Dermis microvascular lymphatic vessel endothelial cell (primary cell): ENCODE results near the gene EXOC3L1. TPM values are rescaled to one million over a fixed set of nuclear protein-coding genes. Genes with fewer than 3 reads are reported as not detected.
A peak's percentile ranks its signal among the peaks of the same experiment; 100 is the strongest.

Source experiments
- DNase-seq, 2 donors: peaks; one replicate each; pipeline versions ENCODE4 v3.0.0 to v3.0.0-alpha.2; 2010; ENCODE audit warnings: low read depth in 2 of 2
- total RNA-seq: library from RNA; depleted of rRNA; stranded (reverse); fragments of >200 nt; gene quantifications from 2 replicates; pipeline ENCODE4 v1.2.1, GENCODE V29; 2014

EXOC3L1 gene, protein sequence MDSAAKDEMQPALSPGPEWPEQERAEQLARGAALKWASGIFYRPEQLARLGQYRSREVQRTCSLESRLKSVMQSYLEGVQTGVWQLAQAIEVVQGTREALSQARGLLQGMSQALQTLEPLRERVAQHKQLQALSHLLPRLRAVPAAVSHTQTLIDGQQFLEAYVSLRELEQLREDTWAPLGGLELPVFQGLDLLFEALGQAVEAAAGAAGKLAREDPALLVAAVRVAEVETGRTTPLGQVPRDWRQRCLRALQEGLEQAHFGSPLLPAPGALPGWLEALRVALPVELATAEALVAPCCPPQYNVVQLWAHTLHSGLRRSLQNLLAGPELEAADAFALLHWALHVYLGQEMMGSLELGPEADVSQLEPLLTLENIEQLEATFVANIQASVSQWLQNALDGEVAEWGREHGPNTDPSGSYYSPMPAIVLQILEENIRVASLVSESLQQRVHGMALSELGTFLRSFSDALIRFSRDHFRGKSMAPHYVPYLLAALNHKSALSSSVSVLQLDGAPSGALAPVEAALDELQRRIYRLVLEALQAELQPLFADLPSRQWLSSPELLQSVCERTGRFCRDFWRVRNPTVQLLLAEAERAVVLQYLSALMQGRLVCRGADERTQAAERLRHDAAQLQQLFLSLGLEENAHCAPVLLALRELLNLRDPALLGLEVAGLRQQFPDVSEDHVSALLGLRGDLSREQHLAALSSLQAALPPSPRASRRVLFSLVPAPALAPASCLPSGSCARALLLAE
- total RNA-seq = 38.8 and 57.7 TPM in 2 replicates

DNA sequence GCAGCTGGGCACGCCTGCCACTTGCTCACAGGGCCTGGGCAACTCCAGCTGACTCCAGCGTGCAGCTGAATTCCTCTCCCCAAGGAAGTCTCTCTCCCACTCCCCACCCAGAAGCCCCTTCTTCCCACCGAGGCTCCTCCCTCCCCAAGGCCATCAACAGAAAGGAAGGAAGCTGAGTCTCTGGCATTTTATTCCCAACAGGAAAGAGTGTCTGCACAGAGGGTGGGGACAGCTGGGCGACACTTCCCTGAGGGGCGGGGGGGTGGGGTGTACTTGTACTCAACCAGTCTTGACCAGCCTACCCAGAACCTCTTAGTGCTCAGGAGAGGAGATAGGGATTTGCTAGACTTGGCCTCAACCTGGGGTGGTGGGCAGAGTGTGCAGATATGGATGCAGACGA is at the start of gene EXOC3L1:
EXOC3L1 (minus strand) TSS at position 96 of the 400 bp plus-strand sequence. CDS start 460 bp downstream, outside the sequence.
- no peak for DNase-seq

GRCh38 chr16:67238806-67239470 is 49.0 kb upstream of the EXOC3L1 start:
- no peak for DNase-seq

GRCh38 chr16:67238278-67238575 is 48.3 kb upstream of the EXOC3L1 start:
- DNase-seq = no peak

DNA sequence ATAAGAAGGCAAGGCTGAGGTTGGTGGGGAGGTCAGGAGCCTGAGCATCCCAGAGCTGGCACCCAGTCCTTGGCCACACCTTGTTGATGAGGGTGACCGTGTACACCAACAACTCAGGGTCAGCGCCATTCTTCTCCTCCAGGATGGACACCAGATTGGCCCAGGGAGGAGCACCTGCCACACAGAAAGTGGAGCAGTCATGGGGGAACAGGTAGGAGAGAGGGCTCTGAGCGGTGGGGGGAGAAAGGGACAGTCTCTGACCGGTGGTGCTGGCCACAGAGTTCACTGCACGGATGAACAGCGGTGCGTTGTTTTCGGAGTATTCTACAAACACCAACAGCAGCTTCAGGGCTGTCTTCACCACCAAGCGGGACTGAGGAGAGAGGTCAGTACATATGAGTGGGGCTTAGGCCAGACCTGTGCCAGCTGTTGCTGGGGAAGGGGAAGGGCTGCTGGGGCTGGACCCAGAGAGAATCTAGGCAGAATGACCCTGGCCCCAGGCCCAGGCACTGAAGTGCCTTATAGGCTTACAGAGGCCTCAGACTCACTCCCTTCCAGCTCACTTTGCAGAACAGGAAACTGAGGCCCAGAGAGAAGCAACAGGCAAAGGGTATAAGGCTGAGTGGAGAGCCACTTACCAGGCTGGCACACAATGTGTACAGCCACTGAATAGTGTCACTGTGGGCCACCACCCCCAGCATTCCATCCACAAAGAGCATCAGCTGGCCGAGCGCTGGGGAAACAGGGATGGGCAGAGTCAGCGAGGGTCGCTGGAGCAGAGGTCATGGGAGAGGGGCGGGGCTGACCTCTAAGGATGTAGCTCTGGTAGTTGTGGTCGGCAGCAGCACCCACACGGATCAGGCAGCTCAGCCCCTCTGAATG is 47.7 kb upstream of the EXOC3L1 start:
- DNase-seq = no peak

DNA sequence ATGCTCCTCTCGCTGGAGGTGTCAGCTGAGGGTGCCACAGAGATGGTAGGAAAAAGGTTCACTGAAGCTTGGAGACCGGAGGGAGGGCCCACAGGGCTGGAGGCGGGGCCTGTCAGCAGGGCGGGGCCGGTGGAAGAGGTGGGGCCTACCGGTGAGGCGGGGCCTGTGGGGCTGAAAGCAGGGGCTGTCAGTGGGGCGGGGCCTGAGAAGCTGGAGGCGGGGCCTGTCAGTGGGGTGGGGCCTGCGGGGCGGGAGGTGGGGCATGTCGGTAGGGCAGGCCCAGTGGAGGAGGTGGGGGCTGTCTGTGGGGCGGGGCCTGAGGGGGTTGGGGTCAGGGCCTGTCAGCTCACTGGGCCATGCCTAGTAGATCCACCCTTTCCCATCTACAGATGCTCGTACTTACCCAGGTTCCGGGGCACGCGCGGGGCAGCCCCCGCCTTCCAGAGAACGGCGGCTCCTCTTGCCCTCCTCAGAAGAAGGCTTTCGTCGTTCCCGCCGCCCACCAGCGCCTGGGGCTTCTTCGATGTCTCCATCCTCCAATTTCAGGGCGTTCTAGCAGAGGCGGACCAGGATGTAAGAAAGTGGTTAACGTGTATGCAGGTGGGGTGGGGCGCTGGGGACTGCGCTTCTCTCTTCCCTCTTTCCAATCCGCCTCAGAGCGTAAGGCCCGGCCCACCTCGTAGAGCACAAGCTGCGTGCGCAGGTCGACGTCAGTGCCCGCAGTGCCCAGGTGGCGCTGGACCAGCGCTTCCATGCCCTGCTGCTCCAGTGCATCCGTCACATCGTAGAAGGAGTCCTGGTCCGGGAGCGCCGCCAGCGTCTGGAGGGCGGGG is 46.8 kb upstream of the EXOC3L1 start:
- peak in 1 of 2 donors; percentile 74 for DNase-seq

DNA sequence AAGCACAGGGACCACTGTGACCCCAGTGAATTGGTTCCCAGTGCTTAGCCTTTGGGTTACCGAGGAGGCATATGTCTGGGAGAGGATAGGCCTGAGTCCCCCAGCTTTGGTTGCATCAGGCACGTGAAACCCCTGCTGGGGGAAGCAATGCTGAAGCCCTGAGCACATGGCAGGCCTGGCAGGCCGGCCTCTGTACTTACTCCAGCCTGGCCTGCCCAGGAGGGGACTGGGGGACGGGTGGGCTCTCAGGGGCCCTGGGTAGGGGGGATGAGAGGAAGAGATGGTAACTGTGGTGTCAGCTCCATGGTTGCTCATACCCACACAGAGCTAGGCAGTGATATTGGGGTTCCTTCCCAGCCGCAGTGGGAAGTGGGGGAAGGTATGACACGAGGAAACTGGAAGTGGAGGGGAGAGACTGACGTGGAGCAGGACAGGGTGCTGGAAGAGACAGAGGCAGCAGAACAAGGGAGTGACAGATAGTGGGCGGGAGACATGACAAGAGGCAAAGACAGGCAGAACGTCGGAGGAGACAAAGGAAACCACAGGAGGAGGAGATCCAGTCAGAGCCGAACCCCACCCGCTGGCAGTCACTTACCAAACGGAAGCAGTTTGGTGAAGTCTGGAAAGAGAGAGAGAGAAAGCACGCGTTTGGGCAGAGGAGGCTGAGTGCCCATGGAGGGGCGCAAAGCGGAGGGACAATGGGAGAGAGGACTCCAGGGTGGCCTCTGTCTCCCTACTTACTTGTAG is 46.1 kb upstream of the EXOC3L1 start:
- DNase-seq = no peak

DNA sequence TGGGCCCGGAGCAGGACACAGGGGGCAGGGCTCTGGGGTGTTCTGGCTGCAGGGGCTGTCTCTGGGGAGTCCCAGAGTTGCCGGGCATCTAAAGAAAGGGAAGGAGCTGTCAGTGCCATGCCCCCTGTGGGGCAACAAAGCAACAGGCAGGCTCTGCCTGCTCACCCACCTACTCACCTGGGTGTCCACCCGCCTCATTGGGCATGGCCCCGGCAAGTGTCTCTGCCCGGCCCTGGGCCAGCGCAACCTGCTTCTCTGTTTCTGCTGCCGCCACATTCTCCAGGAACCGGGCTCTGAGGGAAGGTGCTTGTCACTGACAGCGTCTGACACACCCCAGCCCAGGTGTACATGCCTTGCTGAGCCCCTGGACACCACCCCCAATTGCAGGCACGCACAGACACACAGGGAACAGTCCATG is 44.3 kb upstream of the EXOC3L1 start:
- DNase-seq = no peak

GRCh38 chr16:67233596-67233995 is 43.7 kb upstream of the EXOC3L1 start:
- DNase-seq = no peak

DNA sequence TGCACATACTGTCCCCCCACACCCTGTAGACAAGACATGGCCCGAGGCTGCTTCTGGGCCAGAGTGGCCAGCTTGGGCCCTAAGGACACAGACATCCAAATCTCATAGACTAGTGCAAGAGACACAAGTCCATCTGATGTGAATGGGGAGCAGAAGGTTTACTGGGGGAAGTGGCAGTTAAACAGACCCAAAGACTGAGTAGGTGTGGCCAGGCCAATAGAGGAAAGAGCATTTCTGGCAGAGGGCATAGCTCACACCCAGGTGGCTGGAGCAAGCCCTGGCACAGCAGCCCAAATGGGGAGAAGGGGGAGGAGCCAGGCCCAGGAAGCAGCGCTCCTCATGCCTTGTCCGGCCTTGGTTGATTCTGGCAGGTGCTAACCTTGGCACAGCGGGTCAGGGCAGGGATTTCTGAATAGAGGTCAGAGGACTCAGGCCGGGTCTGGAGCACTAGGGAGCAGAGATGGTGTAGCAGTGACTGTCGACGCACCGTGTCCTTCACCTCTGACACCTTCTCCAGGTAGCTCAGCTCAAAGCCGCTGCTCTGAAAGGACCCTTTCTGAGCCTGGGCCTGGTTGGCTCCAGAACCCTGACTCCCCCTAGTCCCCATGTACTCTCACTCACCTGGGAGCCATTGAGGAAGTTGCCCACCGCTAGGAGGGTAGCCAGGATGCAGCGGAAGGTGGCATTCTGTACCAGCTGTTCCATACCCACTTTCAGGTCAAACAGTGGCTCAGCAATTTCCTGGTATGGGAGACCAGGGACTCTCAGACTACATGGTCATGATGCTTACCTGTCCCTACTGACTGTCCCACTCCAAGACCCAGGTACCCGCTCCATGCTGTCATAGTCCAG is 41.1 kb upstream of the EXOC3L1 start:
- DNase-seq = no peak

GRCh38 chr16:67229906-67230808 is 40.2 kb upstream of the EXOC3L1 start:
- no peak for DNase-seq

GRCh38 chr16:67228905-67229304 is 39.0 kb upstream of the EXOC3L1 start:
- DNase-seq = no peak

GRCh38 chr16:67228034-67228785 is 38.3 kb upstream of the EXOC3L1 start:
- no peak for DNase-seq

GRCh38 chr16:67227567-67227921 is 37.6 kb upstream of the EXOC3L1 start:
- DNase-seq = no peak

DNA sequence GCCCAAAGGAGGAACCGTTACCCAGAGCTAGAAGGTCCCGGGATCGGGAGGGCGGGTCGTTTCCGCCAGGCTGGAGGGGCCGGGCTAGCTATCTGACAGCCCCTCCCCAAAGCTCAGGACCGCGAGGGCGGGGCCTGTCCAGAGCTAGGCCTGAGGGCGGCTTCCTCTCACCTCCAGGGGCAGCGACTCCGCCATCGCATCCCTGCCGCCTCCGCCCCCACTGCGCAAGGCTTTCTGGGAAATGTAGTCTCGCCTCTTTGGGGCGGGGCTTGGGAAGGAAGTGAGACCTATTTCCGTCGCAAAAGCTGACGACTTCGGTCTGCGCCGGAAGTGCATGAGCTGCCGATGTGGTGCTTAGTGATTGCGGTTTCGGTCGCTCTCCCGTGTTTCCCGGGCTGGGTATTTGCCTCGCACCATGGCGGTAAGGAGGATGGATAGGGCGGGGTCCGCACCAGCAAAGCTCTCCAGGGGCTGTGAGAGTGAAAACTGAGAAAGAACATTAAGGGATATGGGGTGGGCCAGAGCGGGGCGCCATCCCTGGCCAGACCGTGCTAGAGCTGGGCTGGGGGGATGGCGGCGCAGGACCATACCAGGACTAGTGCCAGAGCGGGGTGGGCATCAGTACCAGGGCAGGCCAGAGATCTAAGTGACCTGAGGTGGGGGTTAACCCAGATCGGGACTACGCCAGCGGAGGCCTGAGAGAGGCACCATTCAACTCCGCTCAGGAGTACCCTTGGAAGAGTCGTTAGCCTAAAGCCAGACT is 37.0 kb upstream of the EXOC3L1 start, which contains the start of gene TMEM208:
TMEM208 (plus strand) TSS at position 327 of the 763 bp plus-strand sequence; CDS start at position 416, 89 bp downstream.
- peak; percentile 96 to 98 for DNase-seq

DNA sequence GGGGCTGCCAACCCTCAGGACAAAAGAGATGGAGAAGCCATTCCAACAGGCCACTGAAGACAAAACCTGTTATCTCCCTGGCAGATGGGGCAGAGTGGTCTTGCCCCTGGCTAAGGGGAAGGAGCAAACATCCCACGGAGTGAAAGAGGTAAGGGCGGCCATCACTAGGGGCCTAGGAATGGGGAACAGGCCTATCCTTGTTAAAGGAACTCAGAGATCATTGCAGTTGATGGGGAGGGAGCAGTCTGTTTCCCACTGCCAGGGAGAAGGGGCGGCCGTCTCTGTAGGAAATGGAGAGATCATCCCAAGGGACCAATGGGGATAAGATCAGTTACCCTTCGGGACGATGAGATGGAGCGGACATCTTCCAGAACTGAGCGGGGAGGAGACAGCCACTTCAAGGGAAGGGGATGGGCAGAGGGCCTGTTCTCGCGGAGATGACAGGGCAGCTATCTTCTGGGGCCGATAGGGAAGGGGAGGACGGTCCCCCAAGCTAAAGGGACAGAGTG is 36.4 kb upstream of the EXOC3L1 start:
- DNase-seq = no peak

- DNase-seq = no peak
Observed at GRCh38 chr16:67223992-67224391, 34.1 kb upstream of the EXOC3L1 start.
